Muscle layer of duodenum (tissue), 2 donors: ENCODE data around the gene CD200R1L.

Source experiments
- H3K27ac ChIP-seq: one replicate; pipeline ENCODE4 v1.7.0; 2013; ENCODE audit warnings: mild to moderate bottlenecking, low read length
- H3K27me3 ChIP-seq: one replicate; pipeline ENCODE4 v1.7.0; 2013; ENCODE audit warnings: low read depth, mild to moderate bottlenecking, control low read depth, low read length
- H3K36me3 ChIP-seq, 2 donors: one replicate each; pipeline ENCODE4 v1.7.0; 2013; ENCODE audit warnings: low read length in 2 of 2, control low read depth in 1 of 2, mild to moderate bottlenecking in 1 of 2; ENCODE audit not compliant: insufficient read depth in 2 of 2, control insufficient read depth in 1 of 2
- H3K4me1 ChIP-seq, 2 donors: one replicate each; pipeline ENCODE4 v1.7.0; 2013; ENCODE audit warnings: low read length in 2 of 2, mild to moderate bottlenecking in 2 of 2, control low read depth in 1 of 2, moderate library complexity in 1 of 2; ENCODE audit not compliant: insufficient read depth in 2 of 2, control insufficient read depth in 1 of 2
- H3K4me3 ChIP-seq, 2 donors: one replicate each; pipeline ENCODE4 v1.7.0; 2013; ENCODE audit warnings: low read length in 2 of 2, low read depth in 1 of 2, mild to moderate bottlenecking in 1 of 2
- H3K9me3 ChIP-seq, 2 donors: one replicate each; pipeline ENCODE4 v1.7.0; 2013; ENCODE audit warnings: low read length in 2 of 2, control low read depth in 1 of 2, mild to moderate bottlenecking in 1 of 2; ENCODE audit not compliant: control insufficient read depth in 1 of 2
- donor health status: healthy.

CD200R1L gene

DNA sequence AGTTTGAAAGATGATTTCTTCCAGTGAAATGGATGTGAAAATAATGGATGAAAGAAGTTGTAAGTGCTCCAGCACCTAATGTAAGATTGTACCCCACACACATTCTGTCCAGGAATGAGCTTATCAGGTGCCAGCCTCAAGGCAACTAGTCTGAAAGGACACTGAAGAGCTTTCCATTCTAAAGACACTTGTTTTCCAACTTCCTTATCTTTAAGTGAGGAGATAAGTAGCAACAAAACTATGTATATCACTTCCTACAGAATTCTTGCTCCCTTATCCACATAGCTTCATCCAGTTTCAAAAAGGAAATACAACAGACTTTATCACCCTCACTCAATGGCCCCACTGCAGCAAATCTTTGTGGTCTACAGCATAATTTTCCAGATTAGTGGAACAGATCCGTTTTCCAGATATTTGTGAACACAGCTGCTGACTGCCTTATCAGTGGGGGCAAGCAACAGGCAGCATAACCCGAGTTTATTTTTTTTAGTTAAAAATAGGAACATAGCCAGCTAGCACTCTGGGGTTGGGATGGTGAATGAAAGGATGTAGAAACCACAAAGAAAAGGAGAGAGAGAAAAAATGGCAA is 60.6 kb downstream of the CD200R1L start:
- no peaks in the 10 kb centered on the region for H3K36me3 ChIP-seq
- H3K9me3 ChIP-seq, result peaks cover 0 to 3% of the 10 kb centered on the region in 2 donors
- no peak overlapping the region for H3K4me3 ChIP-seq
- H3K27me3 ChIP-seq, result no peaks in the 10 kb centered on the region
- H3K4me1 ChIP-seq, result no peaks in the 10 kb centered on the region
- H3K27ac ChIP-seq, result no peak overlapping the region

DNA sequence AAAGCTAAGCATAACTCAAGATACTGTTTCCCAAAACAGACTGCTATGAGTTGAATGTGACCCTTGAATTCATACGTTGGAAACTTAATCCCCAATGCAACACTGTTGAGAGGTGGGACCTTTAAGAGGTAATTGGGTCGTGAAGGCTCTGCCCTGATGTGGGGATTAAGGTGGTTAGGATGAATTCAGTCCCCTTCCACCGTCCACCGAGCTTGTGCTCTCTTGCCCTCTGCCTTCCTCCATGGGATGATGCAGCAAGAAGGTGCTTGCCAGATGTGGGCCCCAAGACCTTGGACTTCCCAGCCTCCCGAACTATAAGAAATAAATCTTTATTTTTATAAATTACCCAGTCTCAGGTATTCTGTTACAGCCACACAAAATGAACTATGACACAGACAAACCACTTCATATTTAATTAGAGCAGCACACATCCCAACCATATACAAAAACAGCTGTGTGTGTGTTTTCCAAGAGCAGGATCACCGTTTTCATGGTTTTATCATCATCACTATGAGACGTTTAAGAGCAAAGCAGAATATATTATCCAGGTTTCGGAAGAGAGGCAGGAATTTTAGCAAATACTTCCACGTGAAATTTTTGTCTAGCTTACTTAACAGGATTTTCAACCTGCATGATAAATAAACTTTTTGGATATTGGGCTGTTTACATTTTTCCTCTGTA is 61.2 kb downstream of the CD200R1L start:
- Histone ChIP-seq H3K9me3 (peaks cover 0 to 3% of the 10 kb centered on the region in 2 donors), H3K27ac (no peak overlapping the region), H3K4me3 (no peak overlapping the region)

DNA sequence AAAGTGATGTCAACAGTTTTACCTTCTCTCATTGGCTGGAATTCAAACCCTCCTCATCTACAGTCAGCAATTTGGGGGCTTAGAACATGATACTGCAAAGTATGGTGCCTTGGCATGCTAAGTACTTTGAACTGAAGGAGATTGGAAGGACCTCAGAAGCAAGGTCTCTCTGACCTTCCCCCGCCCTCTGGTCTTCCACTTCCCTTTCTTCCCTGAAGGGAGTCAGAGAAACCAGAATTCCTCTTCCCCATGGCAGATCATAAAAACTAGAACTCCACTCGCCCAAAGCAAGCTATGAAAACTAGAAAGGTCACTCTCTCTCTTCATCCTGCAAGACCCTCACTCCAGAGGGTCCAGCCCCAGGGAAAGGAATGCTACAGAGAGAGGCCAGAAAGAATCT is 64.2 kb downstream of the CD200R1L start:
- Histone ChIP-seq H3K27me3 (no peaks in the 10 kb centered on the region), H3K36me3 (no peaks in the 10 kb centered on the region), H3K9me3 (peaks cover 0 to 1% of the 10 kb centered on the region in 2 donors)

More for the DNA sequence above, 61.2 kb downstream of the CD200R1L start:
- no peaks in the 10 kb centered on the region for H3K4me1 ChIP-seq
- H3K27me3 ChIP-seq, result no peaks in the 10 kb centered on the region
- no peaks in the 10 kb centered on the region for H3K36me3 ChIP-seq

DNA sequence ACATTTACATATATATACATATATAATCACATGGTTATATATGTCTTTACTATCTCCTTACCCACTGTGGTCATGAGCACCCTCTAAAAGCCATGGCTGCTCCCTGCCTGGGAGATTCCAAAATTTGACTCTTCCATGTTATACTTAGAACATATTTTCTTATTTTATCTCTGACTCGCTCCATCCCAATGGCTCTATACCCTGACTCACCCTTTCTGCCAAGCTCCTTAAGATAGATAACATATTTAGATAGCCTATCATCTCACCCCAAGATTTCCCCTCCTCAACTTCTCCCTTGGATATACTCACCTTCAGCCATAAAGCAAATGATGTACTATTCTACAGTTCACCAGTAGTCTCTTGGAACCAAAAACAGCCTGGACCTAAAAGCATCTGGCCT is 65.1 kb downstream of the CD200R1L start:
- no peaks in the 10 kb centered on the region for H3K27me3 ChIP-seq
- H3K27ac ChIP-seq, result no peak overlapping the region
- no peaks in the 10 kb centered on the region for H3K4me1 ChIP-seq
- no peak overlapping the region for H3K4me3 ChIP-seq
- H3K36me3 ChIP-seq, result no peaks in the 10 kb centered on the region
- H3K9me3 ChIP-seq, result no peaks in the 10 kb centered on the region

More for the DNA sequence above, 64.2 kb downstream of the CD200R1L start:
- no peak overlapping the region for H3K4me3 ChIP-seq
- no peak overlapping the region for H3K27ac ChIP-seq
- H3K4me1 ChIP-seq, result no peaks in the 10 kb centered on the region

DNA sequence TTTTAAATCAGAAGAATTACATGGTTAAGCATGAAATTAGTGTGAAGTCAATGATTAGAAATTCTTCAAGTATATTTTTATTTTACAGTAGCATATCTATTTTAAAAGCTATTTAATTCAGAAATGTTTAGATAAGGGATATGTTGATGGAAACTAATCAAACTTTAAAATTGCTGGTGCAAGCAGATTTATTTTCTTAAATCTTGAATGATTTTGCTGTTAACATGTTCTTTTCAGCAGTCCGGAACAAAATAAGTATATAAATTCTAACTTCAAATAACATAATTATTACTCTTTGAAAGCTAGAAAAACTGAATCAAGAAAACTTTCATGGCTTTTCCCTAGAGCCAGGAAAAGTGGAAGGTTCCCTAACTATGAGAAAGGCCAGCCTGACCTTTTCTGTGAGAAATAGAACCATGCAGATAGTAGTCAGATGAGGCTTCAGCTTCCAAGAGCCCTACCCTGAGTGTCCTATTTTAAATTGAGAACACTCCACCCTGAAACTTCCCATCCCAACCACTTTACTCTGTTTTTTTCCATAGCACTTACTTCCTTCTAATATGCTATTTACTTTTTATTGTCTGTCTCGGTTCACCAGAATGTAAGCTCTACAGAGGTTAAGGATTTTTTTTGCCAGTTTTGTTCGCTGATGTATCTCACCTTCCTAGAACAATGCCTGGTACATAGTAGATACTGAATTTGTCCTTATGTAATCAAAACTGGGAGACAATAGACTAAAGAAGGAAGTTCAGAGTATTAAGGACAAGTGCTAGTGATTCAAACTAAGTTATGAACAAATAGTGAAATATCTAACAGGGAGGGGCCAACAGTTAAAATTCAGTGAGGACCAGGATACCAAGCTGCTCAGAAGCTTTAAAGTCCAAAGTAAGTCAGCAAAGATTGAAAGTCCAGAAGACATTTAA is 66.8 kb downstream of the CD200R1L start:
- Histone ChIP-seq H3K4me3 (no peak overlapping the region), H3K9me3 (no peaks in the 10 kb centered on the region), H3K27ac (peak overlapping the region; percentile 61), H3K4me1 (no peaks in the 10 kb centered on the region), H3K36me3 (no peaks in the 10 kb centered on the region), H3K27me3 (no peaks in the 10 kb centered on the region)

DNA sequence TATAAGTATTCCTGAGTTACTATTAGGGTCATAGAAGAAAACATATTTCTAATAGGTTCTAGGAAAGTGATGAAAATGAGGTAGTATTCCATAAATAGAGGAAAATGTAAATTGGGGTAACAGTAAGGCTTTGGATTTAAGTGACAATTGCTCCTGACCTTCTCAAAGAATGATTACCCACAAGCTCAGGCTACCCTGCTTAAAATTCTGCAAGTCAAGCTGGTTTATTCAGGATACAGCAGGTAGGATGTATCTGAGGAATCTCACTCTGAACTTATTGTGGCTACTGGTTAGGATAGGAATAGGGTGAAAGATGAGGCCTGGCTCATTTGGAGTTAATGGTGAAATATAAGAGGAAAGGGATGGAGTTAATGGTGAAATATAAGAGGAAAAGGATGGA is 67.7 kb downstream of the CD200R1L start:
- Histone ChIP-seq H3K4me3 (no peak overlapping the region), H3K4me1 (no peaks in the 10 kb centered on the region), H3K27ac (peak overlapping the region; percentile 41), H3K36me3 (no peaks in the 10 kb centered on the region), H3K9me3 (no peaks in the 10 kb centered on the region), H3K27me3 (no peaks in the 10 kb centered on the region)

DNA sequence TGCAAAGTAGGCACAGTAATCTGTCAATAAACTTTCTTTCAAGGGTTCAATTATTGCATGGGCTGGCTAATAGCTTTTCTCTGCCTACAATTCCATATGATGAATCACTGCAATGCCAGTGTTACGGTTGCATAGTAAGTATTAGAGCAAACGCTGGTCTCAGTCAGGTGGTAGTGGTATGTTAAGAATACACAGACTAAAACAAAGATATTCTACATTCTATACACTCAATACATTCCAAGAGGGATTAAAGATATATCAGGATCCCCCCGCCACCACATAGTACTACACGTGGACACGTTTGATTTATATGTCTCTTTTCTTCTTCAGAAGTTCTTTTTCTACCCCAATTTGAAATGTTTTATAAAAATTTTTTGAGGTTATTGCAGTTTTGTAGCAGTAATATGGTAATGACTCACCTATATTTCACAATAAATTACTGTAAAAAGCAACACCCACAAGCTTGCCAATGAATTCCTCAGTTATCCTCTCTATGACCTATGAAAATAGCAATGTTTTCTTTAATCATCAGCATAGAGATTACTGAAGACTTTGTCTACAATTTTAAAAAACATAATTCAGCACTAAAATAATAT is 68.2 kb downstream of the CD200R1L start:
- Histone ChIP-seq H3K27ac (peak overlapping the region; percentile 41), H3K36me3 (no peaks in the 10 kb centered on the region), H3K27me3 (no peaks in the 10 kb centered on the region), H3K4me1 (no peaks in the 10 kb centered on the region), H3K9me3 (no peaks in the 10 kb centered on the region), H3K4me3 (no peak overlapping the region)

DNA sequence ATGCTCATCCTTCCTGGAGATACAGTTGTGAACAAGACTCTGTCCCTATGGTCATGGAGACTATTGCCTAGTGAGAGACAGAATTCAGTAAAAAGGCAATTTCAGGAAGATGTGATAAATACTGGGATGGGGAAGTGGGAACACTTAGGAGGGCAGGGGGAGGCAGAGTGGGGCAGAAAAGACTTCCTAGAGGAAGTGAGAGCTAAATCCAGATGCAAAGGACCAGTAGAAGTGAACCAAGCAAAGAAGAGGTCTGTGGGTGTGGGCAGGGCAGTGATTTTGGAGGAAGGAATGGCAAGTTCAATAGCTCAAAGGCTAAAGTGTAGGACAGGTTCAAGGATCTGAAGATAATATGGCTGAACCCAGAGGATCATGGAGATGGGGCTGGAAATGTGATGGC is 68.9 kb downstream of the CD200R1L start:
- Histone ChIP-seq H3K27ac (peak overlapping the region; percentile 73), H3K4me1 (no peaks in the 10 kb centered on the region), H3K9me3 (no peaks in the 10 kb centered on the region), H3K4me3 (no peak overlapping the region), H3K36me3 (no peaks in the 10 kb centered on the region), H3K27me3 (no peaks in the 10 kb centered on the region)

DNA sequence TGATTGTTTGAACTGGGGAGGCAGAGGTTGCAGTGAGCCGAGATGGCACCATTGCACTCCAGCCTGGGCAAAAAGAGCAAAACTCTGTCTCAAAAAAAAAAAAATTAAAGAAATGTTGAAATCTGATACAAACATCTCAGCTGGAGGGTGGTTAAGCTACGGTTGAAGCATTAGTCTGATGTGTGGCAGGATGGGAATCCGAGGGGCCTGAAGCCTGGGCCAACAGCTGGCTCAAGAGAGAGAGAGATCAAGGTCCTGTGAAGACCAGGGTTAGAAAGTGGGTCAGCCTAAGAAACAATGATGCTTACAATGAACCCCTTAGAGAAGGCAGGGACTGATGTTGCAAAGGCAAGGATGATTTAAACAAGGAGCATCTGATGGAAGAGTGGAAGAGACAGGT is 69.8 kb downstream of the CD200R1L start:
- no peaks in the 10 kb centered on the region for H3K4me1 ChIP-seq
- no peak overlapping the region for H3K27ac ChIP-seq
- H3K4me3 ChIP-seq, result no peak overlapping the region
- no peaks in the 10 kb centered on the region for H3K27me3 ChIP-seq
- H3K36me3 ChIP-seq, result no peaks in the 10 kb centered on the region
- no peaks in the 10 kb centered on the region for H3K9me3 ChIP-seq

DNA sequence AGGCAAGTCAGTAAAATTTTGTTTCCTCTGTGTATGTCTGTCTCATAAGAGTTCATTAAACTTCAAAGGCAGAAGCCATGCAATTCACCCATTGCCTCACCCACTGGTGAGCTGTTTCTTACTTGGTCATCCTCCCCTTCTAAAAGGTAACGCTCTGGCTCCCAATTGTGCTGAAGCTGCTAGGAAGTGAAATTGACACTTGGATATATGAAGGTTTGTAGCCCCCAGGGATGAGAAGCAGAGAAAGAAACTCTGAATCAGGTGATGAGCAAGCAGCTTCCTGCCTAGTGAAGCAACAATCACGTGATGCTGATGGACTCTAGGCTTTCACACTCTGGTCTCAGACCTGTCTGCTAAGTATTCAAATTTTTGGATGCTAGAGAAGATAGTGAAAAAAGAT is 70.7 kb downstream of the CD200R1L start:
- peak overlapping the region; percentile 79 for H3K27ac ChIP-seq
- no peaks in the 10 kb centered on the region for H3K36me3 ChIP-seq
- H3K9me3 ChIP-seq, result no peaks in the 10 kb centered on the region
- no peak overlapping the region for H3K4me3 ChIP-seq
- H3K4me1 ChIP-seq, result no peaks in the 10 kb centered on the region
- H3K27me3 ChIP-seq, result no peaks in the 10 kb centered on the region
